GM21619 (cell line): ENCODE measurements around the gene RNU4-1.

Experiments
- ATAC-seq: cut with Tn5 transposase; IDR thresholded peaks from one replicate; pipeline ENCODE4 v1.9.1; 2021; ENCODE audit not compliant: unreplicated experiment

RNU4-1 gene

DNA sequence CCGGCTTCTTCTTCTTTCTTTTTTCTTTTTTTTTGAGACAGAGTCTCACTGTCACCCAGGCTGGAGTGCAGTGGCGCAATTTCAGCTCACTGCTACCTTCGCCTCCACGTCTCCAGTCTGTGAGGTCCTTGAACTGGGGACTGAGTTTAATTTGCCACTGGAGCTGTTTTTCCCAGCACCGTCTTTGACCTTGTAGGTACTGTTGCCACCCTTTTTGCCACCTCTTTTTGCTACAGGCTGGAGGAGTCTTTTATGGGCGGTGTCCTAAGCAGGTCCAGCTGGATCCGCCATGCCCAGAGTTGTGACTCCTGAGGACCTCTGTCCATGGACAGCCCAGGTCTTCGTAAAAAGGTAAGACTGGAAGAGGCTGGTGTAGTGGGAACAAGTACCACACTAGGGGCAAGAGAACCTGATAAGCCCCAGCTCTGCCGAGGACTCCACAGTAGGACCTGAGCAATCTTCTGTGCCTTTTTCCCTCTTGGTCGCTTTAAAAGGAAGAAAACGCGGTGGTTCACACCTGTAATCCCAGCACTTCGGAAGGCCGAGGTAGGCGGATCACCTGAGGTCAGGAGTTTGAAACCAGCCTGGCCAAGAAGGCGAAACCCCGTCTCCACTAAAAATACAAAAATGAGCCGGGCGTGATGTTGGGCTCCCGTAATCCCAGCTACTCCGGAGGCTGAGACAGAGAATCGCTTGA, 2.3 kb downstream of the RNU4-1 start:
- ATAC-seq, result no peak

DNA sequence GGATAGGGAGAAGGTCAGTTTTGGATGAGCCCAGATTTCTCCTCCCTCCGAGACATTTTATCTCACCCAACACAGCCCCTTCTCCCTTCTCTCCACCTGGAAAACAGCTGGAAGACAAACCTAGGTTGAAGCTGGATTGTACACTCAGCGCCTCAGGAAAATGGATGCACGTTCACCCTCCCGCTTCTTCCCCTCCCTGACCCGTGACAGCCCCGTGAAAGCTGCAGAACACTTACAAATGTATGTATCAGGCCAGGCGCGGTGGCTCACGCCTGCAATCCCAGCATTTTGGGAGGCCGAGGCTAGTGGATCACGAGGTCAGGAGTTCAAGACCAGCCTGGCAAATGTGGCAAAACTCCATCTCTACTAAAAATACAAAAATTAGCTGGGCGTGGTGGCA, 5.5 kb downstream of the RNU4-1 start:
- no peak for ATAC-seq

DNA sequence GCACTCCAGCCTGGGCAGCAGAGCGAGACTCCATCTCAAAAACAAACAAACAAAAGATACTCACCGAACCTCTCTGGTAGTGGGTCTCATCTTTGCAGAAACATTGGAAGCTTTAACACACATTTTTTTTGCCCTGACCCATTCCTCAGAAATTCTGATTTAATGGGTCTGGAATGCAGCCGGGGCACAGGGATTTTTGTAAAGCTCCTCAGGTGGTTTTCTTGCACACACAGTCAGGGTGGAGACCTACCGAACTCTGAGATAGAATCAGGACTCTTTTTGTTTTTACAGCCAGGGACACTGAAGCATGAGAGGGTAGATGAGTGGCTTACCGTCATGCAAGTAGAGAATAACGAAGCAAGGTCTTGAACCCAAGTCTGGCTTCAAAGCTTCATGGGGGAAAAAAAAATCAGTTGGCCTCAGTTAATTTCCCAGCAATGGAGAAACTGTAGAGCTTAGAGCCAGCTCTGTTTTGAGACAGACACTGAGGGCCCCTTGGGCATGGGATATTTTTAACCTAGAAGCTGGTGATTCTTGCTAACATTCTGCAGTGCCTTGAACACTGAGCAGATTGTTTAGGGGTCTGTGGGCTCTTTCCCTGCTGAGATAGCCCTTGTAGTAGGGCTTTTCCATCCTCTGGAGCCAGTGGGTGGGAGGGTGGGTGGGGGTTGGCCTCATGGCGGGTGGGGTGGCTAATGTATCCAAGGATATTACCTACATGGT, 6.1 kb downstream of the RNU4-1 start:
- no peak for ATAC-seq

DNA sequence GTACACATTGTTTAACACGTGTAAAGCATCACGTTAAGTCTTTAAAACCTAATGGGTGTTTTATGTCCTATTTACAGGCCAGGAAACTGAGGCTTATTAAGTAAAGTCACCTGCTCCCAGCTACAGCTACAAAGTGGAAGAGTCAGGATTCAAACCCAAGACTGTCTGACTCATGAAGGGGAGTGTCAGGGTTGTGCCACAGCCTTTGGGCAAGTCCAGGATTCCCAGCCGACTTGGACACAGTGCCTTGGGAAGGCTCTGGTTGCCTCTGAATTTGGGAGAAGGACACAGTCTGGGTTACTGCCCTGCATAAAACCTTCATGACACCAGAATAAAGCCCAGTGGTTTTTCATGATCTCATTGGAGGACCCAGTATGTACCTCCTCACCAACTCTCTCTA, 8.7 kb downstream of the RNU4-1 start:
- no peak for ATAC-seq

- no peak for ATAC-seq
These were observed 9.7 kb downstream of the RNU4-1 start for GRCh38 chr12:120283318-120283717.

GRCh38 chr12:120278137-120279069, 14.6 kb downstream of the RNU4-1 start:
- no peak for ATAC-seq

GRCh38 chr12:120276734-120277133, 16.3 kb downstream of the RNU4-1 start:
- ATAC-seq, result no peak

- no peak for ATAC-seq
These were observed 25.3 kb downstream of the RNU4-1 start for GRCh38 chr12:120267736-120268135.

DNA sequence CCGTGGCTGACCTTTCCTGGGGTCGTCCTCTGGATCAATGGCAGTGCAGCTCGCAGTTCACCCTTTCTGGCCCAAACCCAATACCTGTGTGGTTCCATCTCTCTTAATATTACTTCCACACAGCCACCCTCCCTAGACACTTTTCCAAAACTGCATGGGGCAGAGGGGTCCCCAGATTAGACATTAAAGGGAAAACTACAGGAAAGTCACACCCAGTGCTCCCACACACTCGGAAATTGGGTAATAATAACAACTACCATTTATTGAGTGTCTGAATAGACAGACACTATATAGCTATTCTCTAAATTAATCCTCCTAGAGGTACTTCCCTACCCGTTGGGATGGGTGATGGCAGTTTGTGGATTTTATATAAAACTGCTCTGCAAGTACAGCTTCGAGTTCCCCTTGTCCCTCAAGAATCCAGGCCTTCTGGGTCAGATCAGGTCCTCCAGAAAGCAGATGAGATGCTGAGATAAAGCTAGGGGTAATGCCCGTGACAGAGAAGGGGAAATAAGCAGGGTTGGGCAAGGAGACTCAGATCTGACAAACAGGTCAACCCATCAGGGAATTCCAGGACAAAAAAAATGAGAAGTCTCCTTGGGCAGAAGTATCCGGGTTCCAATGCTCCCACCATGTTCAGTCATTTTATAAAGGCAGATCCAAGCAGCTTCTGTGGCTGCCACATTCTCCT, 26.7 kb downstream of the RNU4-1 start:
- ATAC-seq, result no peak

- peak; percentile 65 for ATAC-seq
These were observed 27.4 kb downstream of the RNU4-1 start, which contains the start of gene PXN for GRCh38 chr12:120265473-120266179. TSS of gene PXN (minus strand) at chr12:120265730. CDS start at chr12:120265629, 101 bp downstream.

- ATAC-seq, result no peak
These were observed 28.0 kb downstream of the RNU4-1 start for GRCh38 chr12:120264904-120265472.

GRCh38 chr12:120264086-120264903, 28.7 kb downstream of the RNU4-1 start:
- no peak for ATAC-seq

- ATAC-seq, result no peak
These were observed 29.3 kb downstream of the RNU4-1 start for GRCh38 chr12:120263748-120264085.

DNA sequence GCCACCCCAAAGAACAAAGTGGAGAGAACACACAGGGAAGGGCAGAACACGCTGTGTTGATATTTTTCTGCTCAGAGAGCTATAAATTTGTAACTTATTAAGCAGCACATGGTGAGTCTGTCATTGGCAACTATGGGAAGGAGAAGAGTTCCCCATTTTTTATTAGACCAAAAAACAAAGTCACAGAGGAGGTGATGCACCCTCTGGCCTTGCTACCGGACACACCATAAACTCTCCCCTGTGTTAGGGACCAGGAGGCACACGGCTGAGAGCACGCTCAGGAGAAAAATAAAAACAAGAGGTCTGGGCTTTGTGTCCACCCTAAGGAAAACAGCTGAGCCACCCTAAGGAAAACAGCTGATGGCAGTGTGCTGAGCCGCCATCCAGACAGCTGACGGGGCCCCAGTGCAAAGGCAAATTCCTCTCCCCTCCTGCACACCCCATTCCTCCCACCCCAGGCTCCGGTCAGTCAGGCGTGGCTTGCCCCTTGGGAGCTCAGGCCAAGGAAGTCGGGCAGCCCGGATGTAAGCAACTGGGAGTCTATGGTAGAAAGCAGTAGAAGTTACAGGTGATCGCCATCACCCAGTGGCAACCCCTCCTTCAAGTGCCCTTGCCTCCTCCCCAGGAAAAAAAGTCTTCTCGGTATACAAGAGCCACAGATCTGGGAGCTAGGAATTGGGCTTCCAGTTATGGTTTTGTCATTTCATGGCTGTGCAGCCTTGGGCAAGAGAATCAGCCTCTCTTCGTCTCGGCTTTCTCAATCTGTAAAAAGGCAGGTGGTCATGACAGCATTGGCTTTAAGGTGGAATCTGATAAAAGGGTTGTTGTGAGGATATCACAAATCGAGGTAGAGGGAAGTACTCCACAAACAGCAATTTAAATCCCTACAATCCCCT, 29.9 kb downstream of the RNU4-1 start:
- no peak for ATAC-seq

DNA sequence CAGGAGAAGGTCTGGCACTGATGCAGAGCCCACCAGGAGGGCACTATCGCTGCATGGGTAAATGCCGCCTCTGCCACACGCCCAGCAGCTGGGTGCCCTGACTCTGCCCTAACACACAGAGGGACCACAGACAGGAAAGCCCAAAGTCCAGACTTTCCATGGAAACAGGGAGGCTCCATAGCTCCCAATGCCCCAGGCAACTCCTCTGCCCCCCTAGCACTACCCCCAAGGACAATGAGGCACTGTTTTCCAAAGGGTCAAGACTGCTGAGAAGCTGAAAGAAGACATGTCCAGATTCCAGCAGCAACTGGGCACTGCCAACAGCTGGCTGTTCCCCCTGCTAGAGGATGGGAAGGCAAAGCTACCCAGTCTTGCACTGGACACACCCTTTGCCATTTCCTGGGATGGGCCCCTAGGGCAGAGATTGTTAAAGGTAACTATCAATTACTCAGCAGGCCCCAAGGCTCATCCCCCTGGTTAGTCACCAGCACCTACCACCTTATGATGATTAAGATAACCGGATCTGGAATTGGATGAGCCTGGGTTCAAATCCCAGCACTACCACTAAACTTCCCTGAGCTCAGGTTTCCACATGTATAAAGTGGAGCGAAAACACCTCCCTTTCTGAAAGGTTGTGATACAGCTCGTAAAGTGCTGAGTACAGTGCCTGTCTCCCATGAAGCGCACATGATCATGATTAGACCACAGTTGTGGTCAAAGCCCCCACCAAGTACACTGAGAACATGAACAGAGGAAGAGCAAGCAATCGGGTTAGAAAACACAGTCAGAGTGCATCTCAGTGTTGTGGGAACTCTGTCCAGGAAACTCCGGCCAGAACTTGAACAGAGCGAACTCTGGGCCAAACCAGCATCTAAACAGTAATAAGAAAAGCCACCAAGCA, 30.8 kb downstream of the RNU4-1 start:
- ATAC-seq, result no peak

DNA sequence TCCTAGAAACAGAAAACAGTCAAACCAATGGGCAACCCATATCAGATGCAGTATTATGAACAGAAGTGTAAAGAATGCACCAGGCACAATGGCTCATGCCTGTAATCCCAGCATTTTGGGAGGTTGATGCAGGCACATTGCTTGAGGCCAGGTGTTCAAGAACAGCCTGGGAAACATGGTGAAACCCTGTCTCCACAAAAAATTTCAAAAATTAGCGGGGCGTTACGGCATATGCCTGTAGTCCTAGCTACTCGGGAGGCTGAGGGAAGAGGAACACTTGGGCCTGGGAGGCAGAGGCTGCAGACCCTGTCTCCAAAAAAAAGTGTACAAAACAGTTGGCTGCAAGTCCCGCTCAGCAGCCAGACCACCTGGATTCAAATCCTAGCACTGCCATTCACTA, 32.4 kb downstream of the RNU4-1 start:
- no peak for ATAC-seq
